Karpas-422 (cell line): ENCODE results near the gene VAMP7. TPM values are rescaled to one million over a fixed set of nuclear protein-coding genes. Genes with fewer than 3 reads are reported as not detected.
A peak's percentile ranks its signal among the peaks of the same experiment; 100 is the strongest.
"Not testable (repeated sequence)": the region's sequence is repeated elsewhere in the genome, so short reads cannot be mapped to it uniquely, and the experiment has no call there.

Source experiments
- DNase-seq: peaks from one replicate; pipeline ENCODE4 v3.0.0-alpha.2; 2015
- H2AFZ ChIP-seq: fragments of 200-600 bp; sonication (generic); 2 replicates; pipeline ENCODE4 v1.6.1; 2014; ENCODE audit warnings: antibody characterized with exemption, low read length, mixed read lengths
- H3K27ac ChIP-seq: fragments of 200-600 bp; sonication (generic); 2 replicates; pipeline ENCODE4 v1.5.1; 2014; ENCODE audit warnings: mild to moderate bottlenecking, low read length, moderate library complexity
- H3K27me3 ChIP-seq: fragments of 200-600 bp; sonication (generic); 2 replicates; pipeline ENCODE4 v1.6.1; 2014; ENCODE audit warnings: low read length, mixed read lengths
- H3K36me3 ChIP-seq: fragments of 200-600 bp; sonication (generic); 2 replicates; pipeline ENCODE4 v1.6.1; 2014; ENCODE audit warnings: low read length, mixed read lengths; ENCODE audit not compliant: insufficient read depth
- H3K4me1 ChIP-seq: fragments of 200-600 bp; sonication (generic); 2 replicates; pipeline ENCODE4 v1.6.1; 2014; ENCODE audit warnings: mild to moderate bottlenecking, low read length, mixed read lengths
- H3K4me2 ChIP-seq: fragments of 200-600 bp; sonication (generic); 2 replicates; pipeline ENCODE4 v1.6.1; 2014; ENCODE audit warnings: low read length, low read depth, mild to moderate bottlenecking; ENCODE audit not compliant: poor library complexity, severe bottlenecking
- H3K4me3 ChIP-seq: fragments of 200-600 bp; sonication (generic); 2 replicates; pipeline ENCODE4 v1.5.1; 2014; ENCODE audit warnings: mild to moderate bottlenecking, antibody characterized with exemption, low read length, mixed read lengths
- H3K79me2 ChIP-seq: fragments of 200-600 bp; sonication (generic); 2 replicates; pipeline ENCODE4 v1.6.1; 2014; ENCODE audit warnings: mild to moderate bottlenecking, low read length, mixed read lengths
- H3K9ac ChIP-seq: fragments of 200-600 bp; sonication (generic); 2 replicates; pipeline ENCODE4 v1.6.0; 2014; ENCODE audit warnings: low read length
- H3K9me2 ChIP-seq: fragments of 200-600 bp; sonication (generic), shearing (Covaris generic); replicated peaks from 2 replicates; pipeline ENCODE4 v1.6.0; 2014; ENCODE audit warnings: mild to moderate bottlenecking, low read length, moderate library complexity; ENCODE audit not compliant: insufficient read depth
- H3K9me3 ChIP-seq: fragments of 300-700, 200-600 bp; sonication (generic); 2 replicates; pipeline ENCODE4 v1.6.1; 2014; ENCODE audit warnings: low read length, mixed read lengths
- H4K20me1 ChIP-seq: fragments of 200-600 bp; sonication (generic); 2 replicates; pipeline ENCODE4 v1.6.1; 2014; ENCODE audit warnings: mild to moderate bottlenecking, antibody characterized with exemption, low read length, low read depth; ENCODE audit not compliant: insufficient read depth
- total RNA-seq: library from RNA; depleted of rRNA; stranded (reverse); fragments of >200 nt; shearing (Covaris generic); gene quantifications from 2 replicates; pipeline ENCODE4 v1.2.3, GENCODE V29; 2014; ENCODE audit warnings: low replicate concordance

VAMP7 gene
- total RNA-seq, 1 experiment from 2014 or later: 35.6 TPM

GRCh38 chrX:155957843-155958242 is 76.7 kb downstream of the VAMP7 start:
- H3K27ac ChIP-seq: no peak overlapping the region
- H3K4me1 ChIP-seq: no peaks in the 10 kb centered on the region
- H3K9ac ChIP-seq: no peak overlapping the region
- no peaks in the 10 kb centered on the region for H3K27me3 ChIP-seq
- H3K79me2 ChIP-seq: no peaks in the 10 kb centered on the region
- H2AFZ ChIP-seq: no peak overlapping the region
- H3K4me2 ChIP-seq: no peak overlapping the region
- H3K36me3 ChIP-seq: no peaks in the 10 kb centered on the region
- H3K4me3 ChIP-seq: no peak overlapping the region
- H3K9me2 ChIP-seq: no peaks in the 10 kb centered on the region
- DNase-seq: no peak
- H4K20me1 ChIP-seq: no peaks in the 10 kb centered on the region
- H3K9me3 ChIP-seq: no peaks in the 10 kb centered on the region

GRCh38 chrX:155959018-155959587 is 78.0 kb downstream of the VAMP7 start:
- Histone ChIP-seq H4K20me1 (no peaks in the 10 kb centered on the region), H3K9ac (no peak overlapping the region), H3K36me3 (no peaks in the 10 kb centered on the region), H3K27me3 (no peaks in the 10 kb centered on the region), H3K27ac (no peak overlapping the region), H3K4me1 (no peaks in the 10 kb centered on the region), H3K4me3 (no peak overlapping the region), H3K4me2 (no peak overlapping the region), H3K9me2 (no peaks in the 10 kb centered on the region), H2AFZ (no peak overlapping the region), H3K79me2 (no peaks in the 10 kb centered on the region), H3K9me3 (no peaks in the 10 kb centered on the region)
- DNase-seq: no peak

- Histone ChIP-seq H3K9me3 (no peaks in the 10 kb centered on the region), H2AFZ (no peak overlapping the region), H3K36me3 (no peaks in the 10 kb centered on the region), H3K27me3 (no peaks in the 10 kb centered on the region), H3K4me2 (no peak overlapping the region), H3K4me3 (no peak overlapping the region), H3K27ac (no peak overlapping the region), H3K9ac (no peak overlapping the region), H3K9me2 (no peaks in the 10 kb centered on the region), H4K20me1 (no peaks in the 10 kb centered on the region), H3K4me1 (no peaks in the 10 kb centered on the region; the same call in 1 of the 2 replicates), H3K79me2 (no peaks in the 10 kb centered on the region)
- DNase-seq: no peak
Observed at GRCh38 chrX:155962906-155963305, 81.8 kb downstream of the VAMP7 start.

DNA sequence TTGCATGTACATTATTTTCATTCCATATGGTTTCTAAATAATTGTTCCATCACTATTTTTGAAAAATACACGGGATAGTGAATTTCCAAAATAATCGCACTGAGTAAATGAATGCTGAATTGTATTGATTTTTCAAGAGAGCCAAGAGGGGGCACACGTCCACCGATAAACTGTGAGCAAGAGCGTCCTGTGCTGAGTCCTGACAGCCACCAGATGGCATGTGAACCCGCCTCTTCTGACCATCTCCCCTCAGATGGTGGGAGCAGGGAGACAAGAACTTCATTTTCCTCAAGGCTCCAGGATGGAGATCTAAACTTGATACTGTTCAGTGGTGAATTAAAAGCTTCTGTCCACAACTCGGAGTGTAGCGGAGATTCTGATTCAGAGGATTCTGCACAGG is 85.7 kb downstream of the VAMP7 start:
- Histone ChIP-seq H3K27ac (no peak overlapping the region), H3K36me3 (no peaks in the 10 kb centered on the region), H3K79me2 (no peaks in the 10 kb centered on the region), H4K20me1 (no peaks in the 10 kb centered on the region), H3K9me2 (no peaks in the 10 kb centered on the region), H2AFZ (no peak overlapping the region), H3K4me1 (no peaks in the 10 kb centered on the region; the same call in 1 of the 2 replicates), H3K9me3 (no peaks in the 10 kb centered on the region), H3K4me2 (no peak overlapping the region), H3K9ac (no peak overlapping the region), H3K27me3 (no peaks in the 10 kb centered on the region), H3K4me3 (no peak overlapping the region)
- peak; percentile 81 for DNase-seq

GRCh38 chrX:155967653-155968325 is 86.6 kb downstream of the VAMP7 start:
- H3K9me3 ChIP-seq: no peaks in the 10 kb centered on the region
- H4K20me1 ChIP-seq: no peaks in the 10 kb centered on the region
- no peaks in the 10 kb centered on the region for H3K27me3 ChIP-seq
- DNase-seq: no peak
- H3K9me2 ChIP-seq: no peaks in the 10 kb centered on the region
- H3K36me3 ChIP-seq: no peaks in the 10 kb centered on the region
- no peaks in the 10 kb centered on the region for H3K79me2 ChIP-seq
- no peak overlapping the region for H3K4me2 ChIP-seq
- H3K9ac ChIP-seq: no peak overlapping the region
- no peak overlapping the region for H2AFZ ChIP-seq
- no peak overlapping the region for H3K4me3 ChIP-seq
- H3K27ac ChIP-seq: no peak overlapping the region
- H3K4me1 ChIP-seq: no peaks in the 10 kb centered on the region; the same call in 1 of the 2 replicates

- Histone ChIP-seq H3K79me2 (no peaks in the 10 kb centered on the region), H3K9me2 (no peaks in the 10 kb centered on the region), H4K20me1 (no peaks in the 10 kb centered on the region), H3K27me3 (no peaks in the 10 kb centered on the region), H3K9me3 (no peaks in the 10 kb centered on the region), H2AFZ (no peak overlapping the region), H3K4me3 (no peak overlapping the region), H3K9ac (no peak overlapping the region), H3K27ac (no peak overlapping the region), H3K36me3 (no peaks in the 10 kb centered on the region), H3K4me1 (no peaks in the 10 kb centered on the region; the same call in 1 of the 2 replicates), H3K4me2 (no peak overlapping the region)
- no peak for DNase-seq
Observed at GRCh38 chrX:155968326-155968661, 87.1 kb downstream of the VAMP7 start.

- no peaks in the 10 kb centered on the region for H3K27me3 ChIP-seq
- no peak overlapping the region for H3K4me2 ChIP-seq
- H4K20me1 ChIP-seq: no peaks in the 10 kb centered on the region
- no peaks in the 10 kb centered on the region for H3K79me2 ChIP-seq
- H3K36me3 ChIP-seq: no peaks in the 10 kb centered on the region
- no peak overlapping the region for H3K4me3 ChIP-seq
- no peaks in the 10 kb centered on the region; the same call in 1 of the 2 replicates for H3K4me1 ChIP-seq
- no peak overlapping the region for H3K9ac ChIP-seq
- no peak overlapping the region for H3K27ac ChIP-seq
- no peak overlapping the region for H2AFZ ChIP-seq
- H3K9me2 ChIP-seq: no peaks in the 10 kb centered on the region
- no peaks in the 10 kb centered on the region for H3K9me3 ChIP-seq
- no peak for DNase-seq
Observed at GRCh38 chrX:155968791-155969190, 87.6 kb downstream of the VAMP7 start.

DNA sequence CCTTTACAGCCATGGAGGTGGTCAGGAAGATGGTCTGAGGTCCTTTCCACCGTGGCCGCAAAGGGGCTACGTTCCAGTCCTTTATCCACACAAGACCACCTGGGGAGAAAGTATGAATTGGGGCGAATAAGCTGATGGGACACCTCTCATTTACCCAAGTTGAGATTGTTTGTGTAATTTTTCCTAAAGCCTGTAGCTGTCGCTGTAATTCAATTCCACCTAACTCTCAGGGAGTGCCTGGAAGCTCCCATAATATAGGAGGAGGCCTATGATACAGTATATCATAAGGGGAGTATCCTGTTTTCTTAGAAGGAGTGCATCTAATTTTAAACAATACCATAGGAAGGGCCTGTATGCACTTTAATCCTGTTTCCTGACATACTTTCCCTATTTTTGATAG is 90.5 kb downstream of the VAMP7 start:
- H3K36me3 ChIP-seq, H3K79me2 ChIP-seq, H3K9ac ChIP-seq, H3K27me3 ChIP-seq, H3K9me3 ChIP-seq, H3K4me3 ChIP-seq, H3K27ac ChIP-seq, H3K4me1 ChIP-seq, H4K20me1 ChIP-seq, H3K9me2 ChIP-seq, H2AFZ ChIP-seq, H3K4me2 ChIP-seq, DNase-seq: not testable (repeated sequence)
